ENCODE measurements around the gene ENTPD8.

The ENTPD8 gene

DNA sequence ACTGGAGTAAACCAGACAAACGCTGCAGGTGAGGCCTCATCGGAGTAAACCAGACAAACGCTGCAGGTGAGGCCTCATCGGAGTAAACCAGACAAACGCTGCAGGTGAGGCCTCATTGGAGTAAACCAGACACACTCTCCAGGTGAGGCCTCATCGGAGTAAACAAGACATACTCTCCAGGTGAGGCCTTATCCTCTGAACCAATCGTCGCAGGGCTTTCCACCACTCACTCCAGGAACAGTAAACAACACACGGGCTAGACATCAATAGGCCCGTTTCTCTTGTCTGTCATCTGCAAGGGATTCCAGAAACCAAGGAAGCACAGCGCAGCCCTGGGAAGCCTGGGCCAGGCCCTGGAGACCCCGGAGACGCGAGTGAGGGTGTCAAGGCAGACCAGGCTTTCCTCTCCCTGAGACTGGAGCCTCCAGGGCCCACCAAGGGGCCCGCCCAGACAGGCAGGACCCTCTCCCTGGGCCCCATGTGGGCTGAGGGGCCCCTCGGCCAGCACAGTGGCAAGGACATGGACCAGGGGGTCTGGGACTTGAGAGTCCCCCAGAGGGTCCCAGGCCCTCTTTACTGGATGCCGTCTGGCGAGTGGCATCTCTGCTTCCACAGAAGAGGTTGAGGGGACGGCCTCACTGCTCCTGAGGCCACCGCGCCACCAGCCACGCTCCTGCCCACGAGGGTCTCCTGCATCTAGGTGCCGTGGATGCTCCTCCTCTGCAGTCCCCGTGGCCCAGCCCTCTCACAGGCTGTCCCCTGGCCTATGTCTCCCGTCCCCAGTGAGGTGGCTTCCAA, 44.4 kb upstream of the ENTPD8 start:
- Histone ChIP-seq H4K91ac (ENCODE audit: low read depth, low read length, poor library complexity) (no peak overlapping the region), H3K18ac (ENCODE audit: low read length) (peak overlapping the region; percentile 48), H3K27ac (replicated peaks; ENCODE audit: low read length) (no peak overlapping the region), H2AK5ac (ENCODE audit: low read depth, low read length) (peak overlapping the region; percentile 71), H3K4me1 (ENCODE audit: control insufficient read depth in 2 of 2, insufficient read depth in 1 of 2, low read depth in 1 of 2, low read length in 2 of 2) (peaks cover 0 to 5% of the 10 kb centered on the region in 2 donors), H3K36me3 (replicated peaks in 1 of 2; ENCODE audit: control insufficient read depth in 2 of 2, insufficient read depth in 2 of 2, low read length in 2 of 2) (no peaks in the 10 kb centered on the region), H2BK12ac (ENCODE audit: low read length) (peak overlapping the region; percentile 16), H3K27me3 (ENCODE audit: control insufficient read depth in 3 of 3, insufficient read depth in 3 of 3, low read depth in 1 of 3, low read length in 3 of 3) (no peaks in the 10 kb centered on the region), H3K14ac (ENCODE audit: low read length) (no peak overlapping the region), H3K9ac (ENCODE audit: low read depth, low read length, poor library complexity) (no peak overlapping the region), H2BK120ac (ENCODE audit: low read depth, low read length) (no peak overlapping the region), H3K4me2 (ENCODE audit: insufficient read depth, low read length, poor library complexity, severe bottlenecking) (no peak overlapping the region), H2BK15ac (ENCODE audit: low read length) (peak overlapping the region; percentile 15), H3K79me1 (ENCODE audit: low read depth, low read length) (peaks cover 6% of the 10 kb centered on the region), H4K8ac (ENCODE audit: low read depth, low read length) (no peak overlapping the region), H3K9me3 (replicated peaks in 1 of 2; ENCODE audit: control insufficient read depth in 2 of 2, insufficient read depth in 1 of 2, low read depth in 1 of 2, low read length in 2 of 2) (no peaks in the 10 kb centered on the region), H3K4ac (ENCODE audit: low read length) (no peak overlapping the region), H3K4me3 (ENCODE audit: low read length in 2 of 2) (no peak overlapping the region), H2AFZ (ENCODE audit: low read length) (no peak overlapping the region), H2BK5ac (ENCODE audit: low read length) (peak overlapping the region; percentile 66), H3K23ac (ENCODE audit: low read depth, low read length, poor library complexity) (peak overlapping the region; percentile 16)
- no peak for DNase-seq (ENCODE audit: low spot score)
- WGBS, 2 donors (ENCODE audit: extremely low coverage in 2 of 2, insufficient read length in 2 of 2, insufficient replicate concordance in 1 of 2), result no CpG with 5 or more reads among the region's 26 CpGs

DNA sequence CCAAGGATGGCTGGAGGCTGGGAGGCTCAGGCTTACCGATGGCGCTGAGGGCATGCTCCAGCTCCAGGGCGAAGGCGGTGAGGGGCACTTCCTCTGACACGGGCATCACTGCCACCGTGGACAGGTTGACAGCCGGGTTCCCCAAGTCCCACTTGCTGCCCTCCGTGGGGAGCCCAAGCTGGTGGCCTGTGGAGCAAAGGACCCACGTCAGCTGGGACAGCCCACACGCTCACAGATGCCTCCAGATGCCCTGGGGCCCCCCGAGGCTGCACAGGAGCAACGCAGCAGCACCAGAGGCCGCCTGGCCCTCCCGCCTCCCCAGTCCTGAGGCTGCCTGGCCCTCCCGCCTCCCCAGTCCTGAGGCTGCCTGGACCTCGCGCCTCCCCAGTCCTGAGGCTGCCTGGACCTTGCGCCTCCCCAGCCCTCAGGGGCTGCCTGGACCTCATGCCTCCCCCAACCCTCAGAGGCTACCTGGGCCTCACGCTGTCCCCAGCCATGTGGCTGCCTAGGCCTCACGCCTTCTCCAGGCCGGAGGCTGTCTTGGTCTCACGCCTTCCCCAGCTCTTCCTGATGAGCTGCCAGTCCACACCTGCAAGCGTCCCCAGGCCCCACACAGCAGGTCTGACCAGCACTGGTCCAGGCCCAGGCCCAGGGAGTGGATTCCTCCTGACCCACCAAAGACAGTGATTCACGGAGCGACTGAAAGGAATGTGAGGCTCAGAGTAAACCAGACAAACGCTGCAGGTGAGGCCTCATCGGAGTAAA, 43.6 kb upstream of the ENTPD8 start:
- no peak overlapping the region for H3K27ac ChIP-seq (replicated peaks; ENCODE audit: low read length)
- no peaks in the 10 kb centered on the region for H3K27me3 ChIP-seq (ENCODE audit: control insufficient read depth in 3 of 3, insufficient read depth in 3 of 3, low read depth in 1 of 3, low read length in 3 of 3)
- H3K23ac ChIP-seq (ENCODE audit: low read depth, low read length, poor library complexity), result peak overlapping the region; percentile 80
- H2BK12ac ChIP-seq (ENCODE audit: low read length), result peak overlapping the region; percentile 58
- H3K9me3 ChIP-seq (replicated peaks in 1 of 2; ENCODE audit: control insufficient read depth in 2 of 2, insufficient read depth in 1 of 2, low read depth in 1 of 2, low read length in 2 of 2), result no peaks in the 10 kb centered on the region
- H3K4ac ChIP-seq (ENCODE audit: low read length), result no peak overlapping the region
- DNase-seq (ENCODE audit: low spot score), result no peak
- no peak overlapping the region for H2BK120ac ChIP-seq (ENCODE audit: low read depth, low read length)
- no peak overlapping the region for H3K4me3 ChIP-seq (ENCODE audit: low read length in 2 of 2)
- H3K9ac ChIP-seq (ENCODE audit: low read depth, low read length, poor library complexity), result peak overlapping the region; percentile 44
- H3K4me1 ChIP-seq (ENCODE audit: control insufficient read depth in 2 of 2, insufficient read depth in 1 of 2, low read depth in 1 of 2, low read length in 2 of 2), result peaks cover 3 to 5% of the 10 kb centered on the region in 2 donors
- peaks cover 8% of the 10 kb centered on the region for H3K79me1 ChIP-seq (ENCODE audit: low read depth, low read length)
- no peak overlapping the region for H4K91ac ChIP-seq (ENCODE audit: low read depth, low read length, poor library complexity)
- WGBS, 2 donors (ENCODE audit: extremely low coverage in 2 of 2, insufficient read length in 2 of 2, insufficient replicate concordance in 1 of 2), result no CpG with 5 or more reads among the region's 27 CpGs
- H3K4me2 ChIP-seq (ENCODE audit: insufficient read depth, low read length, poor library complexity, severe bottlenecking), result peak overlapping the region; percentile 11
- H3K14ac ChIP-seq (ENCODE audit: low read length), result peak overlapping the region; percentile 71
- peak overlapping the region; percentile 65 for H4K8ac ChIP-seq (ENCODE audit: low read depth, low read length)
- no peaks in the 10 kb centered on the region for H3K36me3 ChIP-seq (replicated peaks in 1 of 2; ENCODE audit: control insufficient read depth in 2 of 2, insufficient read depth in 2 of 2, low read length in 2 of 2)
- peak overlapping the region; percentile 71 for H3K18ac ChIP-seq (ENCODE audit: low read length)
- no peak overlapping the region for H2BK5ac ChIP-seq (ENCODE audit: low read length)
- H2AK5ac ChIP-seq (ENCODE audit: low read depth, low read length), result peak overlapping the region; percentile 75
- no peak overlapping the region for H2BK15ac ChIP-seq (ENCODE audit: low read length)
- H2AFZ ChIP-seq (ENCODE audit: low read length), result no peak overlapping the region

DNA sequence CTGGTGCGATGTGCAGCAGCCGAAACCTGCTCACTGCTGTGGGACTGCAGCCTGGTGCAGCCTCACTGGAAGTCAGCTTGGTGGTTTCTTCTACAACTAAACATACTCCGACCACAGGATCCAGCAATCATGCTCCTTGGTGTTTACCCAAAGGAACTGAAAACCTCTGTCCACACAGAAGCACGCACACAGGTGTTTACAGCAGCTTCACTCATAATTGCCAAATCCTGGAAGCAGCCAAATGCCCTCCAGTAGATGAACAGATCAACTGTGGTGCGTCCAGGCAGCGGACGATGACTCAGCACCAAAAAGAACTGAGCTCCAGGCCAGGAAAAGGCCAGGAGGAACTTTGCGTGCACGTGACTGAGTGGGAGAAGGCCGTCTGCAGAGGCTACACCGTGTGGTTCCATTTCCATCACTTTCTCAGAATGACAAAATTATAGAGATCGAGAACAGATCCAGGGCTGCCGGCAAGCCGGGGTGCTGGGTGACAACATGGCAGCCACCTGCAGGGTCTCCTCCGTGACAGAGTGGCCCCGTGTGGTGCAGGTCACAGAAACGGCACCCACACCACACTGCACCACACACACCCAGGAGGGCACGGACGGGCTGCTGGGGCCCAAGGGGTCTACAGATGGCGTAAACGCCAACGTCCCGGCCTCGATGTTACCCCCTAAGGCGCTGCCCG, 41.1 kb upstream of the ENTPD8 start:
- no peak for DNase-seq (ENCODE audit: low spot score)
- Histone ChIP-seq H3K14ac (ENCODE audit: low read length) (no peak overlapping the region), H3K9me3 (replicated peaks in 1 of 2; ENCODE audit: control insufficient read depth in 2 of 2, insufficient read depth in 1 of 2, low read depth in 1 of 2, low read length in 2 of 2) (no peaks in the 10 kb centered on the region), H4K91ac (ENCODE audit: low read depth, low read length, poor library complexity) (no peak overlapping the region), H3K18ac (ENCODE audit: low read length) (peak overlapping the region; percentile 40), H2BK120ac (ENCODE audit: low read depth, low read length) (no peak overlapping the region), H2BK12ac (ENCODE audit: low read length) (no peak overlapping the region), H3K27me3 (ENCODE audit: control insufficient read depth in 3 of 3, insufficient read depth in 3 of 3, low read depth in 1 of 3, low read length in 3 of 3) (no peaks in the 10 kb centered on the region), H4K8ac (ENCODE audit: low read depth, low read length) (no peak overlapping the region), H3K4me3 (ENCODE audit: low read length in 2 of 2) (no peak overlapping the region), H2BK5ac (ENCODE audit: low read length) (peak overlapping the region; percentile 27), H3K4ac (ENCODE audit: low read length) (no peak overlapping the region), H2AFZ (ENCODE audit: low read length) (peak overlapping the region; percentile 25), H3K79me1 (ENCODE audit: low read depth, low read length) (peaks cover 10% of the 10 kb centered on the region), H3K36me3 (replicated peaks in 1 of 2; ENCODE audit: control insufficient read depth in 2 of 2, insufficient read depth in 2 of 2, low read length in 2 of 2) (no peaks in the 10 kb centered on the region), H3K9ac (ENCODE audit: low read depth, low read length, poor library complexity) (no peak overlapping the region), H2BK15ac (ENCODE audit: low read length) (no peak overlapping the region), H3K4me1 (ENCODE audit: control insufficient read depth in 2 of 2, insufficient read depth in 1 of 2, low read depth in 1 of 2, low read length in 2 of 2) (peaks cover 5 to 13% of the 10 kb centered on the region in 2 donors), H2AK5ac (ENCODE audit: low read depth, low read length) (no peak overlapping the region), H3K23ac (ENCODE audit: low read depth, low read length, poor library complexity) (no peak overlapping the region), H3K27ac (replicated peaks; ENCODE audit: low read length) (no peak overlapping the region), H3K4me2 (ENCODE audit: insufficient read depth, low read length, poor library complexity, severe bottlenecking) (no peak overlapping the region)
- no CpG with 5 or more reads among the region's 26 CpGs for WGBS, 2 donors (ENCODE audit: extremely low coverage in 2 of 2, insufficient read length in 2 of 2, insufficient replicate concordance in 1 of 2)
